ENCODE measurements around the gene CCDC3. TPM values are rescaled to one million over a fixed set of nuclear protein-coding genes. Genes with fewer than 3 reads are reported as not detected.

The CCDC3 gene
- total RNA-seq, 1 experiment from 2014 or later: not detected

DNA sequence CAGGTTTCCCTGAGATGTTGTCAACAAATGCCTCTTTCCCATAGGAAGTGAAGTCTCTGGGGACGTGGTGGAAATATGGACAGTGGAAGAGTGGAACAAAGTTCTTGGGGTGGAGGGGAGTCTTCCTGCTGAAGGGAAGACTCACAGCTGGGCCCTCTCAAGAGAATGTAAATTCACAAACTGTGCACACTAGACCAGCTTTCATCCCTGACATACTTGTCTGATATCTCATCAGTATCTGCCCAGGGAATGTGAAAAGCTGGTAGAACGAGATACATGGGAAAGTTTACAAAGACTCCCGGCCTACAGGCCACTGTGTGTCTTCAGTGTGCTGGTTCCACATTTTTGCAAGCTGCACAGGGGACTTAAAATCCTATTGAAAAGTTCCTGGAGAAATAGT lies 16.7 kb upstream of the CCDC3 start:
- H3K9me3 ChIP-seq (ENCODE audit: low read length): no peaks in the 10 kb centered on the region
- no peaks in the 10 kb centered on the region for H4K20me1 ChIP-seq (ENCODE audit: low read length)
- H3F3A ChIP-seq (ENCODE audit: low read length, unreplicated experiment): no peaks in the 10 kb centered on the region
- intact Hi-C loops (cut with micrococcal nuclease): no loop called here
- H3K36me3 ChIP-seq (ENCODE audit: low read depth, low read length): no peaks in the 10 kb centered on the region
- TF ChIP-seq EZH2phosphoT487 (IDR thresholded peaks at IDR 0.05; ENCODE audit: borderline replicate concordance, low read length): no peak
- TF ChIP-seq, protein P1, sequence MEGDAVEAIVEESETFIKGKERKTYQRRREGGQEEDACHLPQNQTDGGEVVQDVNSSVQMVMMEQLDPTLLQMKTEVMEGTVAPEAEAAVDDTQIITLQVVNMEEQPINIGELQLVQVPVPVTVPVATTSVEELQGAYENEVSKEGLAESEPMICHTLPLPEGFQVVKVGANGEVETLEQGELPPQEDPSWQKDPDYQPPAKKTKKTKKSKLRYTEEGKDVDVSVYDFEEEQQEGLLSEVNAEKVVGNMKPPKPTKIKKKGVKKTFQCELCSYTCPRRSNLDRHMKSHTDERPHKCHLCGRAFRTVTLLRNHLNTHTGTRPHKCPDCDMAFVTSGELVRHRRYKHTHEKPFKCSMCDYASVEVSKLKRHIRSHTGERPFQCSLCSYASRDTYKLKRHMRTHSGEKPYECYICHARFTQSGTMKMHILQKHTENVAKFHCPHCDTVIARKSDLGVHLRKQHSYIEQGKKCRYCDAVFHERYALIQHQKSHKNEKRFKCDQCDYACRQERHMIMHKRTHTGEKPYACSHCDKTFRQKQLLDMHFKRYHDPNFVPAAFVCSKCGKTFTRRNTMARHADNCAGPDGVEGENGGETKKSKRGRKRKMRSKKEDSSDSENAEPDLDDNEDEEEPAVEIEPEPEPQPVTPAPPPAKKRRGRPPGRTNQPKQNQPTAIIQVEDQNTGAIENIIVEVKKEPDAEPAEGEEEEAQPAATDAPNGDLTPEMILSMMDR (conservative IDR thresholded peaks at IDR 0.05; ENCODE audit: low read depth, low read length): no peak
- TF ChIP-seq EZH2 (IDR thresholded peaks at IDR 0.05; ENCODE audit: low read length, unreplicated experiment): no peak
- CTCF ChIA-PET: interaction anchor here (0.7 kb wide), 1 partner anchor 43 kb away, joined by 3 read pairs; no protein-coding TSS in a partner anchor
- no peak overlapping the region for H3K9ac ChIP-seq (ENCODE audit: low read length)
- H3K4me2 ChIP-seq (ENCODE audit: low read length): no peak overlapping the region
- H3K27me3 ChIP-seq (ENCODE audit: low read length): no peaks in the 10 kb centered on the region
- H3K27ac ChIP-seq (ENCODE audit: low read length): no peak overlapping the region
- peaks cover 5% of the 10 kb centered on the region; the same call in 1 of the 2 replicates for H3K4me1 ChIP-seq (ENCODE audit: insufficient read depth, low read length)
- ATAC-seq (no peak), DNase-seq (peak; percentile 59)
- BruUV-seq (replicated peaks): no TSS peak
- H2AFZ ChIP-seq (ENCODE audit: low read length): 0 out of 2 replicates have a peak overlapping the region, but pooled peaks have one; percentile 30
- H3K4me3 ChIP-seq (ENCODE audit: low read length): no peak overlapping the region
- no peaks in the 10 kb centered on the region for H3K79me2 ChIP-seq (ENCODE audit: low read length)
- POLR2A ChIA-PET (ENCODE audit: unreplicated experiment): interaction anchor here (0.5 kb wide), 1 partner anchor 98 kb away, joined by 4 read pairs; no protein-coding TSS in a partner anchor
- H3K9me2 ChIP-seq (replicated peaks; ENCODE audit: low read length): no peaks in the 10 kb centered on the region

DNA sequence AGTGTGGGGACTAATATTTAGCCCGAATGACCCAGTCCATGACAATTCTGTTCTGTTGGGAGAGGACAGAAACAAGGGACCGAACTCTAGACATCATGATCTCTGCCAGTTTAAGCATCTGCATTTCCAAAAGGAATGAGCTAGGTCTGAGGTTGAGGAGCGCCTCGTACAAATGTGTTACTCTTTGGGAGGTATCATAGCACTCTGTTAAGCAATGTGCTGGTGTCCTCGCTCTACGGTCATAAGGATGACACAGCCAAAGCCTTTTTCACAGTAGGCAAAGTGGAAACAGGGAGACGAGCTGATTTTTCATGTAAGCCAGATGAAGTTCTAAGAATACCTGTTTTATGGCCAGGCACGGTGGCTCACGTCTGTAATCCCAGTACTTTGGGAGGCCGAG lies 15.4 kb upstream of the CCDC3 start:
- no peaks in the 10 kb centered on the region for H3K27me3 ChIP-seq (ENCODE audit: low read length)
- ATAC-seq (no peak), DNase-seq (no peak)
- TF ChIP-seq EZH2phosphoT487 (IDR thresholded peaks at IDR 0.05; ENCODE audit: borderline replicate concordance, low read length) (no peak), EZH2 (IDR thresholded peaks at IDR 0.05; ENCODE audit: low read length, unreplicated experiment) (no peak)
- TF ChIP-seq, protein P1 (conservative IDR thresholded peaks at IDR 0.05; ENCODE audit: low read depth, low read length): no peak
- no peaks in the 10 kb centered on the region for H3K36me3 ChIP-seq (ENCODE audit: low read depth, low read length)
- ChIA-PET POLR2A (ENCODE audit: unreplicated experiment) (no interaction called here), CTCF (no interaction called here)
- H3K4me3 ChIP-seq (ENCODE audit: low read length): no peak overlapping the region
- H3K9me2 ChIP-seq (replicated peaks; ENCODE audit: low read length): no peaks in the 10 kb centered on the region
- BruUV-seq (replicated peaks): no TSS peak
- H3K4me1 ChIP-seq (ENCODE audit: insufficient read depth, low read length): peaks cover 5% of the 10 kb centered on the region; the same call in 1 of the 2 replicates
- H3K9me3 ChIP-seq (ENCODE audit: low read length): no peaks in the 10 kb centered on the region
- no peaks in the 10 kb centered on the region for H3F3A ChIP-seq (ENCODE audit: low read length, unreplicated experiment)
- no peak overlapping the region for H3K27ac ChIP-seq (ENCODE audit: low read length)
- intact Hi-C loops (cut with micrococcal nuclease): no loop called here
- H3K9ac ChIP-seq (ENCODE audit: low read length): no peak overlapping the region
- no peak overlapping the region for H2AFZ ChIP-seq (ENCODE audit: low read length)
- no peak overlapping the region for H3K4me2 ChIP-seq (ENCODE audit: low read length)
- H4K20me1 ChIP-seq (ENCODE audit: low read length): no peaks in the 10 kb centered on the region
- no peaks in the 10 kb centered on the region for H3K79me2 ChIP-seq (ENCODE audit: low read length)

DNA sequence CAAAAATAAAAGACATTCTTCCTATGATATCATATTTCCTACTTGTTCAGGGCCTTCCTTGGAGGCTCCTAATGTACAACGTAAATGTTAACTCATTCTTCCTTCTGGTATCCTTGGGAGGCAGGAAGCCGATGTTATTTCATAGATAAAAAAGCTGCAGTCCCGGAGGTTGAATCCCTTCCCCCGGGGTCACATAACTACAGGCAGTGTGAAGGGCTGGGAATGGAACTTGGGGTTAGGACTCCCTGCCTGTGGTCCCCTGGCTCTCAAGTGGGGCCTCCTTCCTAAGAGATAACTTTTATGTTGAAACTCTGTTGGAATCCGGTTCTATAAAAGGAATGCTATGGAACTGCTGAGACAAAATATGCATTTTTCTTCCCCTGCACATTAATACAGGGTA lies 14.9 kb upstream of the CCDC3 start:
- CTCF ChIA-PET: no interaction called here

More for the DNA sequence above, 14.9 kb upstream of the CCDC3 start:
- H3K27ac ChIP-seq (ENCODE audit: low read length): no peak overlapping the region
- TF ChIP-seq EZH2phosphoT487 (IDR thresholded peaks at IDR 0.05; ENCODE audit: borderline replicate concordance, low read length) (no peak), EZH2 (IDR thresholded peaks at IDR 0.05; ENCODE audit: low read length, unreplicated experiment) (no peak)
- TF ChIP-seq, protein P1 (conservative IDR thresholded peaks at IDR 0.05; ENCODE audit: low read depth, low read length): no peak
- no peaks in the 10 kb centered on the region for H3K9me3 ChIP-seq (ENCODE audit: low read length)
- H3K4me1 ChIP-seq (ENCODE audit: insufficient read depth, low read length): peaks cover 5% of the 10 kb centered on the region; the same call in 1 of the 2 replicates
- no peaks in the 10 kb centered on the region for H3K79me2 ChIP-seq (ENCODE audit: low read length)
- H4K20me1 ChIP-seq (ENCODE audit: low read length): no peaks in the 10 kb centered on the region
- no peaks in the 10 kb centered on the region for H3K27me3 ChIP-seq (ENCODE audit: low read length)
- H3K4me3 ChIP-seq (ENCODE audit: low read length): no peak overlapping the region
- DNase-seq (no peak), ATAC-seq (no peak)
- H3K9ac ChIP-seq (ENCODE audit: low read length): no peak overlapping the region
- H3K36me3 ChIP-seq (ENCODE audit: low read depth, low read length): no peaks in the 10 kb centered on the region
- H3K4me2 ChIP-seq (ENCODE audit: low read length): no peak overlapping the region
- no peak overlapping the region for H2AFZ ChIP-seq (ENCODE audit: low read length)
- intact Hi-C loops (cut with micrococcal nuclease): no loop called here
- no peaks in the 10 kb centered on the region for H3F3A ChIP-seq (ENCODE audit: low read length, unreplicated experiment)
- POLR2A ChIA-PET (ENCODE audit: unreplicated experiment): no interaction called here
- no TSS peak for BruUV-seq (replicated peaks)
- no peaks in the 10 kb centered on the region for H3K9me2 ChIP-seq (replicated peaks; ENCODE audit: low read length)
